Measurements from ENCODE around the gene GAL3ST2.

- TF ChIP-seq CTCF (IDR thresholded peaks at IDR 0.05) (no peak), POLR2A (IDR thresholded peaks at IDR 0.05) (no peak)
These were observed 48.0 kb upstream of the GAL3ST2 start for GRCh38 chr2:241728627-241729026.

All from gastroesophageal sphincter (tissue), 3 donors.